GM12878 (cell line): ENCODE data around the gene SLC20A1.

Experiments
- EP300 ChIP-seq, 2 experiments: fragments of 150-350 bp in 1 of 2; IDR thresholded peaks; 2 replicates each; pipeline ENCODE4 v1.6.1; 2011 to 2012; ENCODE audit warnings: low read depth in 2 of 2, low read length in 2 of 2, borderline replicate concordance in 1 of 2, improper control_type of control experiment in 1 of 2, inconsistent platforms in 1 of 2; ENCODE audit not compliant: control insufficient read depth in 1 of 2
- EZH2 ChIP-seq: IDR thresholded peaks from 2 replicates; pipeline ENCODE4 v1.6.1; 2012; ENCODE audit warnings: low read depth, mild to moderate bottlenecking, control low read depth, inconsistent platforms, low read length, borderline replicate concordance; ENCODE audit not compliant: control insufficient read depth
- FOS ChIP-seq: IDR thresholded peaks from 3 replicates; pipeline ENCODE4 v1.6.1; 2011; ENCODE audit warnings: borderline replicate concordance; ENCODE audit not compliant: insufficient read length; ENCODE audit errors: extremely low read depth
- JUND ChIP-seq: IDR thresholded peaks from 2 replicates; pipeline ENCODE4 v1.6.1; 2012; ENCODE audit warnings: low read depth, mild to moderate bottlenecking, low read length, improper control_type of control experiment, moderate library complexity
- SMC3 ChIP-seq: IDR thresholded peaks from 2 replicates; pipeline ENCODE4 v1.6.1; 2011; ENCODE audit warnings: low read length, improper control_type of control experiment, borderline replicate concordance
- SRF ChIP-seq, 2 experiments: IDR thresholded peaks; 2 replicates each; pipeline ENCODE4 v1.6.1; 2011; ENCODE audit warnings: low read depth in 2 of 2, low read length in 2 of 2, mild to moderate bottlenecking in 1 of 2, moderate library complexity in 1 of 2
- TAF1 ChIP-seq: IDR thresholded peaks from 2 replicates; pipeline ENCODE4 v1.6.1; 2011; ENCODE audit warnings: mild to moderate bottlenecking, low read depth, low read length, borderline replicate concordance
- TCF12 ChIP-seq: IDR thresholded peaks from 2 replicates; pipeline ENCODE4 v1.6.1; 2011; ENCODE audit warnings: low read depth, mild to moderate bottlenecking, low read length
- YBX1 ChIP-seq: fragments of 450-650 bp; IDR thresholded peaks from 2 replicates; pipeline ENCODE4 v1.6.1; 2016; ENCODE audit warnings: antibody characterized with exemption
- TF ChIP-seq, protein P1 (sequence below), 3 experiments: IDR thresholded peaks in 2 of 3; conservative IDR thresholded peaks in 1 of 3; 2 replicates each; pipeline ENCODE4 v1.5.1; 2011; ENCODE audit warnings: low read depth in 3 of 3, low read length in 3 of 3, mild to moderate bottlenecking in 3 of 3, control low read depth in 2 of 3, moderate library complexity in 2 of 3, inconsistent platforms in 1 of 3, mixed read lengths in 1 of 3; ENCODE audit not compliant: control insufficient read depth in 2 of 3, insufficient read depth in 1 of 3; ENCODE audit errors: extremely low read depth in 1 of 3

DNA sequence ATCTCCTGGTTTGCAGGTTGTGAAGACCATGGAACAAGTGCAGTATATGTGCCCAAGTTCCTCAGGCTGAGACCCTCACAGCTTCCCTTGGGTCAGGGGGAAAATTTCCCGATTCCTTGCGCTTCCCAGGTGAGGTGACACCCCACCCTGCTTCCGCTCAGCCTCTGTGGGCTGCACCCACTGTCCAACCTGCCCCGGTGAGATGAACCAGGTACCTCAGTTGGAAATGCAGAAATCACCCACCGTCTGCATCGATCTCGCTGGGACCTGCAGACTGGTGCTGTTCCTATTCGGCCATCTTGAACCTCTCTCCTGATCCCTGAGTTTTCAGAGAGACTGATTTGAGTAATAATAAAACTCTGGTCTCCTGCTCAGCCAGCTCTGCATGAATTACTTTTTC is 30.7 kb upstream of the SLC20A1 start:
- TF ChIP-seq SRF (IDR thresholded peaks at IDR 0.05; ENCODE audit: low read depth in 2 of 2, low read length in 2 of 2), result no peak
- TF ChIP-seq FOS, result no peak
- TF ChIP-seq TAF1, result no peak
- TF ChIP-seq SMC3, result no peak
- TF ChIP-seq EP300 (IDR thresholded peaks at IDR 0.05; ENCODE audit: borderline replicate concordance in 1 of 2, control insufficient read depth in 1 of 2, low read depth in 2 of 2, low read length in 2 of 2), result no peak
- TF ChIP-seq EZH2, result no peak
- TF ChIP-seq YBX1, result no peak
- TF ChIP-seq, protein P1, sequence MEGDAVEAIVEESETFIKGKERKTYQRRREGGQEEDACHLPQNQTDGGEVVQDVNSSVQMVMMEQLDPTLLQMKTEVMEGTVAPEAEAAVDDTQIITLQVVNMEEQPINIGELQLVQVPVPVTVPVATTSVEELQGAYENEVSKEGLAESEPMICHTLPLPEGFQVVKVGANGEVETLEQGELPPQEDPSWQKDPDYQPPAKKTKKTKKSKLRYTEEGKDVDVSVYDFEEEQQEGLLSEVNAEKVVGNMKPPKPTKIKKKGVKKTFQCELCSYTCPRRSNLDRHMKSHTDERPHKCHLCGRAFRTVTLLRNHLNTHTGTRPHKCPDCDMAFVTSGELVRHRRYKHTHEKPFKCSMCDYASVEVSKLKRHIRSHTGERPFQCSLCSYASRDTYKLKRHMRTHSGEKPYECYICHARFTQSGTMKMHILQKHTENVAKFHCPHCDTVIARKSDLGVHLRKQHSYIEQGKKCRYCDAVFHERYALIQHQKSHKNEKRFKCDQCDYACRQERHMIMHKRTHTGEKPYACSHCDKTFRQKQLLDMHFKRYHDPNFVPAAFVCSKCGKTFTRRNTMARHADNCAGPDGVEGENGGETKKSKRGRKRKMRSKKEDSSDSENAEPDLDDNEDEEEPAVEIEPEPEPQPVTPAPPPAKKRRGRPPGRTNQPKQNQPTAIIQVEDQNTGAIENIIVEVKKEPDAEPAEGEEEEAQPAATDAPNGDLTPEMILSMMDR (IDR thresholded peaks at IDR 0.05 in 2 of 3, conservative IDR thresholded peaks at IDR 0.05 in 1 of 3; ENCODE audit: control insufficient read depth in 2 of 3, extremely low read depth in 1 of 3, insufficient read depth in 1 of 3, low read depth in 3 of 3, low read length in 3 of 3), result no peak
- TF ChIP-seq JUND, result no peak
- no peak for TF ChIP-seq TCF12
